Suppressor macrophage treated with lipopolysaccharide for 4 hours (primary cell): Measurements from ENCODE around the gene ACOT6.
"Not testable (repeated sequence)": the region's sequence is repeated elsewhere in the genome, so short reads cannot be mapped to it uniquely, and the experiment has no call there.

Experiments
- DNase-seq: peaks from one replicate; pipeline ENCODE4 v3.0.0-alpha.2; 2020

Gene ACOT6

GRCh38 chr14:73659202-73659601, 46.9 kb downstream of the ACOT6 start:
- not testable (repeated sequence) for DNase-seq

DNA sequence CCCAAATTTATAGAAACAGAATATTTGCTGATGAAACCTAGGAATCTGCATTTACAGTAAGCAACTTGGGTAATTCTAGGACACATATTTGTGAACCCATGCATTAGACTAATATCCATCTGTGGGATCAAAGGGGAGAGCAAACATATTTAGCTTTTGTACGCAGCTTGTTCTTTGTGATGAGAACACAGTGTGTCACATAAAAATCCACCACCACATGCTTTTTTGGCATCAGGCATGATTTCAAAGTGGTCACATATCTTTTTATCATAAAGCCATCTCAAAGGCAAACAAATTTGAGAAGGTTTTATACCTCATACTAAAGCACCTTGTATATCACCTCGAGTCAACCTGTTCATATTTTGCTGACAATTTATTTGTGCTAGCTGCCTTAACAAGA, 48.2 kb downstream of the ACOT6 start:
- no peak for DNase-seq

GRCh38 chr14:73661872-73662271, 49.6 kb downstream of the ACOT6 start:
- no peak for DNase-seq

DNA sequence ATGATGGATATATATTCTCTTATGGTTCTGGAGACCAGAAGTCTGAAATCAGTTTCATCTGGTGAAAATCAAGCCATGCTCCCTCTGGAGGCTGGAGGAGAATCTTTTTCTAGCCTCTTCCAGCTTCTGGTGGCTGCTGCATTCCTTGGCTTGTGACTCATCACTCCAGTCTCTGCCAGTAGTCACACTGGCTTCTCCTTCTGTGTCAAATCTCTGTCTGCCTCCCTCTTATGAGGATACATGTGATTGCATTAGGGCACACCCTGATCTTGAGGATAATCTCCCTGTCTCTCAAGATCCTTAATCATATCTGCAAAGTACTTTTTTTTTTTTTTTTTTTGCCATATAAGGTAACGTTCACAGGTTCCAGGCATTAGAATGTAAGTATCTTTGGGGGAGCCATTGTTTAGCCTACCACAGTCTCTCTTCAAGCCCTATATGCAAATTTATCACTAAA, 50.2 kb downstream of the ACOT6 start:
- DNase-seq, result peak; percentile 50

- no peak for DNase-seq
Observed at GRCh38 chr14:73663548-73664212, 51.4 kb downstream of the ACOT6 start.

GRCh38 chr14:73665130-73665529, 52.8 kb downstream of the ACOT6 start:
- no peak for DNase-seq

GRCh38 chr14:73666583-73666982, 54.3 kb downstream of the ACOT6 start:
- DNase-seq, result no peak

DNA sequence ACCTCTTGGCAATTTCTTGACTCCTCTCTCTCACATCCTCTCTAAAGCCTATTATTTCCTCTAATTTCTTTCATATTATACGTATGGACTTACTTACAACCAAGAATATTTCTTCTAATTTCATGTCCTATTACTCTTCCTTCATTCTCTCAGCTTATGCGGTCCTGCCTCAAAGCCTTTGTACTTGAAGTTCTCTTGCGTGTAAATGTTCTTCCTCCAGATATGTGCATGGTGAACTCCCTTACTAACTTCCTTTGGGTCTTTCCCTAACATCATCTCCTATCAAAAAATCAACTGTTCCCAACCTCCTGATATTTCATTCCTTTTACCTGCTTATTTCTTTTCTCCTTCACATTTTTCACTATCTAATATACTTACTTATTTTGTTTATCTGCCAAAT, 55.5 kb downstream of the ACOT6 start:
- DNase-seq, result no peak
